GM19023 (cell line): Measurements from ENCODE around the gene TGM3.

Experiments
- ATAC-seq: cut with Tn5 transposase; IDR thresholded peaks from one replicate; pipeline ENCODE4 v1.9.1; 2021; ENCODE audit warnings: mild to moderate bottlenecking, moderate library complexity; ENCODE audit not compliant: unreplicated experiment

TGM3 gene

GRCh38 chr20:2373098-2373497, 77.3 kb downstream of the TGM3 start:
- ATAC-seq, result no peak

GRCh38 chr20:2374346-2375125, 78.7 kb downstream of the TGM3 start:
- ATAC-seq, result no peak

GRCh38 chr20:2378893-2379292, 83.1 kb downstream of the TGM3 start:
- ATAC-seq, result no peak

GRCh38 chr20:2379511-2380229, 83.9 kb downstream of the TGM3 start:
- no peak for ATAC-seq

- no peak for ATAC-seq
These were observed 84.8 kb downstream of the TGM3 start, which contains the start of gene TGM6 for GRCh38 chr20:2380601-2381000. TSS of gene TGM6 (plus strand) at chr20:2380901. CDS start at chr20:2380969, 68 bp downstream.

- ATAC-seq, result no peak
These were observed 85.5 kb downstream of the TGM3 start for GRCh38 chr20:2381303-2381702.

- no peak for ATAC-seq
These were observed 87.0 kb downstream of the TGM3 start for GRCh38 chr20:2382833-2383232.

GRCh38 chr20:2385026-2385425, 89.2 kb downstream of the TGM3 start:
- ATAC-seq, result no peak

- no peak for ATAC-seq
These were observed 89.7 kb downstream of the TGM3 start for GRCh38 chr20:2385496-2385895.

GRCh38 chr20:2386516-2387179, 90.8 kb downstream of the TGM3 start:
- ATAC-seq, result no peak

- ATAC-seq, result no peak
These were observed 91.4 kb downstream of the TGM3 start for GRCh38 chr20:2387180-2387577.

- no peak for ATAC-seq
These were observed 91.8 kb downstream of the TGM3 start for GRCh38 chr20:2387580-2387979.
